ENCODE data around the gene SLC40A1.

- TF ChIP-seq CTCF (IDR thresholded peaks at IDR 0.05; ENCODE audit: control extremely low read depth in 1 of 3, insufficient read depth in 1 of 3, low read depth in 1 of 3, low read length in 3 of 3) (no peak), POLR2A (IDR thresholded peaks at IDR 0.05; ENCODE audit: control extremely low read depth in 1 of 2, low read depth in 2 of 2, low read length in 2 of 2) (no peak), EZH2 (IDR thresholded peaks at IDR 0.05; ENCODE audit: low read depth, low read length, severe bottlenecking) (no peak), SRF (IDR thresholded peaks at IDR 0.05; ENCODE audit: low read depth, low read length) (no peak)
Measured at GRCh38 chr2:189538402-189538801, 42.2 kb downstream of the SLC40A1 start.

Data from H1 (cell line).